GM12873 (cell line): Measurements from ENCODE around the gene PROSER1.

Experiments
- TF ChIP-seq, protein P1 (sequence below): IDR thresholded peaks from 2 replicates; pipeline ENCODE4 v1.5.1; 2012; ENCODE audit warnings: low read depth, mild to moderate bottlenecking, moderate library complexity, low read length, control low read depth; ENCODE audit not compliant: insufficient read depth; ENCODE audit errors: missing control alignments

PROSER1 gene

DNA sequence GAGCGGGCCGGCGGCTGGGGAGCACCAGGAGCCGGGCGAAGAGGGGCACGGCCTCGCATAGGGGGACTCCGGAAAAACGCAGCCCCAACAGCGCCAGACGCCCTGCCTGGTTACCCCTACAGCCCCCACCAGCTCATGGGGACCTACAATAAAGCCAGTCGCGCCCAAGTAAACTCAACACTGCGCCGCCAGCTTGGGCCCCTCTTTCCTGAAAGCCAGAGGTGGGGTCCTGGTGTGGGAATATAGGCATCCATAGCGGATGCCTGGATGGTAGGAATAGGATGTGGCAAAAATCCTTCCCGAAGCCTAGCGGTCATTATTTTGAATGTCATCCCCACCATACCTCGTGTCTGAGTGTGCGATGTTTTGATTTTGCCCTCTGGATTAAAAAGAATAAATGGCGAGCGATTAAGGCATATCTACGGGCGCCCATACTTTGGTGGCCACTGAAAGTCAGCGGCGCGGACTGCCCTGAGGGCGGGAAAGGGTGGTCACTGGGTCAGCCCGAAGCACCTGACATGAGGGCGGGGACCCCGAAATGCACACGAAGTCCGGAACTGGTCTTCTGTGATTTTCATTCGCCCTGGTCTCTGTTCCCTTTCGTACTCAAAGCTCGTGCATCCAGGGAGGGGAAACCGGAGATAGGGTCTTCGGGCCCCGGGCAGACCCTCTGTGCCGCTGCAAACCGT lies at the start of gene PROSER1, which contains the start of gene NHLRC3:
Gene PROSER1 (minus strand): TSS at position 210 of the 689 bp plus-strand sequence. CDS start 847 bp downstream, outside the sequence.
Gene NHLRC3 (plus strand): TSS at position 577 of the 689 bp plus-strand sequence. CDS start 184 bp downstream, outside the sequence.
- TF ChIP-seq, protein P1, sequence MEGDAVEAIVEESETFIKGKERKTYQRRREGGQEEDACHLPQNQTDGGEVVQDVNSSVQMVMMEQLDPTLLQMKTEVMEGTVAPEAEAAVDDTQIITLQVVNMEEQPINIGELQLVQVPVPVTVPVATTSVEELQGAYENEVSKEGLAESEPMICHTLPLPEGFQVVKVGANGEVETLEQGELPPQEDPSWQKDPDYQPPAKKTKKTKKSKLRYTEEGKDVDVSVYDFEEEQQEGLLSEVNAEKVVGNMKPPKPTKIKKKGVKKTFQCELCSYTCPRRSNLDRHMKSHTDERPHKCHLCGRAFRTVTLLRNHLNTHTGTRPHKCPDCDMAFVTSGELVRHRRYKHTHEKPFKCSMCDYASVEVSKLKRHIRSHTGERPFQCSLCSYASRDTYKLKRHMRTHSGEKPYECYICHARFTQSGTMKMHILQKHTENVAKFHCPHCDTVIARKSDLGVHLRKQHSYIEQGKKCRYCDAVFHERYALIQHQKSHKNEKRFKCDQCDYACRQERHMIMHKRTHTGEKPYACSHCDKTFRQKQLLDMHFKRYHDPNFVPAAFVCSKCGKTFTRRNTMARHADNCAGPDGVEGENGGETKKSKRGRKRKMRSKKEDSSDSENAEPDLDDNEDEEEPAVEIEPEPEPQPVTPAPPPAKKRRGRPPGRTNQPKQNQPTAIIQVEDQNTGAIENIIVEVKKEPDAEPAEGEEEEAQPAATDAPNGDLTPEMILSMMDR: no peak

DNA sequence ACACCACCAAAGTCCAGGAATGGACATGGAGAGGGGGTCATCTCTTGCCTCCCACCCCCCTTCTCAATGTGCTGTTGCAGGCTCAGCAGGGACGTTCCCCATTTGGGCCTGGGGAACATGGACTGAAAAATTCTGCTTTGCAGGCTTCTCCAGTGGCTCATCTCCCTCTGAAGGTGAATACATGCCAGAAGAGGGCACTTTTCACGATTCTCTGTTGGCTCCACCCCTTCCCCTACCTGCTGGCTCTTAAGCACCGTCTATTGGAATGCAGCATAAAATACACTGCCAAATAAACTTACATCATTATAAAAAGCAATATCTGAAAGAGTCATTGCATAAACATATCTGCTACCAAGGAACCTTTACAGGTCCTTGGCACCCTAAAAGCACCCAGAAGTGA lies 36.1 kb upstream of the PROSER1 start:
- TF ChIP-seq, protein P1: no peak

DNA sequence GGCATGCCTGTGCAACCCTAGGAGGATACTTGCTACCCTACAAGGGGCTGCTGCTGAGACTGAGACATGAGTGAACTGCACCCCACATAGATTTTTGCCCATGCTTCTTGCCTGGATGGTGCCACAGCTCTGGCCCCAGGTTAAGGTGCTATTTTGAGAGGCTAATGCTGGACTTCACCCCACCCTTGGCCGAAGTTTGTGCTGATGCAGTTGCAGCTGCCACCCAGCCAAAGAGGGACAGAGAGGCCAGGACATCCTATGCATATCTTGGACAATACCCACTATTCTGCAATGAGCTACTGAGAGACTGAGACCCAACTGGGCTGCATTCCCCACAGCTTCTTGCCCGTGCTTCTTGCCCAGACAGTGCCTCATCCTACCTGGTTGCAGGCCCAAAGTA lies 35.0 kb upstream of the PROSER1 start:
- TF ChIP-seq, protein P1: no peak

DNA sequence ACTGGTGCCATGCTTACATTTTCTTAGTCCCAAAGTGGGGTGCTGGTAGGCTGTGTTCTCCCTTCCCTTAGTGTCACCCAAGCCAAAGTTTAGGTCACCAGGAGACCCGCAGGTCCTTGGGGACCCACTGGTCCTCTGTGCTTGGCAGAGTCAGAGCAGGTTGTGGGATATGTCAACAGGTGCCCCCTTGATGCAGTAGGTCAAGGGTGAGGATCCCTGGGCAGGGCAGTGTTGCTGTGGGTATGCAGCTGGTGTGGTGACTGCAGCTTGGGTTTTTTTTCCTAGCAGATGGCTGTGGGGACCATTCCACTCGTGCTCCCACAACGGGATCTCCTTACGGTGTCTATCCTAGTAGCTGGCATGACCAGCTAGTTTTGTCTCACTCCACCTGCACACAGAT lies 24.1 kb upstream of the PROSER1 start:
- TF ChIP-seq, protein P1: no peak

DNA sequence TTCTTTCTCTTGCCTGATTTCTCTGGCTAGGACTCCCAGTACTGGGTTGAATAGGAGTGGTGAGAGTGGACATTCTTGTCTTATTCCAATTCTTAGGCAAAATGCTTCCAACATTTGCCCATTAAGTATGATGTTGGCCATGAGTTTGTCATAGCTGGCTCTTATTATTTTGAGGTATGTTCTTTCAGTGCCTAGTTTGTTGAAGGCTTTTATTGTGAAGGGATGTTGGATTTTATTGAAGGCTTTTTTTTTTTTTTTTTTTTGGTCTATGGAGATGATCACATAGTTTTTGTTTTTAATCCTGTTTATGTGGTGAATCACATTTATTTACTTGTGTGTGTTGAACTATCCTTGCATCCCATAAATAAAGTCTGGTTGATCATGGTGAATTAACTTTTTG lies 20.2 kb upstream of the PROSER1 start:
- TF ChIP-seq, protein P1: no peak

DNA sequence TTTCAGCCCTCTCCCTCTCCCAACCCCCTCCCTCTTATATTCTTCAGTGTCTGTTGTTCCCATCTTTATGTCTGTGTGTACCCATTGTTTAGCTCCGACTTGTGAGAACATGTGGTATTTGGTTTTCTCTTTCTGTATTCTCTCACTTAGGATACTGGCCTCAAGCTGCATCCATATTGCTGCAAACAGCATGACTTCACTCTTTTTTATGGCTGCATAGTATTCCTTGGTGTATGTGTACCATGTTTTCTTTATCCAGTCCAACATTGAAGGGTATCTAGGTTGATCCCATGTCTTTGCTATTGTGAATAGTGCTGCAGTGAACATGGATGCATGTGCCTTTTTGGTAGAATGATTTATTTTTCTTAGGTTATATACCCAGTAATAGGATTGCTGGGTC lies 18.1 kb upstream of the PROSER1 start:
- TF ChIP-seq, protein P1: no peak

DNA sequence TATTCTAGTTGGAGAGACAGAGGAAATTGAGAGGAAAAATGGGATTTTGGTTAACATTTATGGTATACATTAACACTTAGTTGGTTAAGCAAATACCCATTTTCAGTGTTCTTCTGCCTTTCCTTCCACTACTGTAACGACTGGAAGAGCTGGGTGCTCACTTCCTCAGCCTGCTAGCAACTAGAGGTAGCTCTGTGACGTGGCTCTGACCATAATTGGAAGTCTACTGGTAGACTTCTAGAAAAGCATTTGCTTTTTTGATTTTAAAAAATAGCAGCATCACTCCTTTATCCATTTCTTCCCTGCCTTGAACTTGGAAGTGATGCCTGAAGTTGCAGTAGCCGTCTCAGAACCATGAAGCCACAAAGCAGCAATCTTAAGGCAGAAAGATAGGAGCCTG lies 16.2 kb upstream of the PROSER1 start:
- TF ChIP-seq, protein P1: no peak
